CD14-positive monocyte (primary cell): ENCODE measurements around the gene CACNA1B. TPM values are rescaled to one million over a fixed set of nuclear protein-coding genes. Genes with fewer than 3 reads are reported as not detected.
A peak's percentile ranks its signal among the peaks of the same experiment; 100 is the strongest.

ENCODE experiments used
- DNase-seq, 3 donors: peaks; one replicate each; pipeline ENCODE4 v3.0.0-alpha.2; 2011 to 2022
- H2AFZ ChIP-seq: 2 replicates; pipeline ENCODE4 v1.6.0; 2012; ENCODE audit warnings: mild to moderate bottlenecking, low read depth, low read length, inconsistent platforms; ENCODE audit not compliant: insufficient read depth, poor library complexity, severe bottlenecking
- H3K27ac ChIP-seq, 2 donors: 1 replicate in 1 of 2; 2 replicates in 1 of 2; pipeline ENCODE4 v1.5.1; 2012 to 2013; ENCODE audit warnings: low read length in 2 of 2, control low read depth in 1 of 2, inconsistent platforms in 1 of 2, low read depth in 1 of 2, mild to moderate bottlenecking in 1 of 2
- H3K27me3 ChIP-seq, 2 donors: one replicate each; pipeline versions ENCODE4 v1.6.0 to v1.6.1; 2011 to 2013; ENCODE audit warnings: low read length in 2 of 2; ENCODE audit not compliant: control insufficient read depth in 2 of 2, insufficient read depth in 2 of 2
- H3K36me3 ChIP-seq, 2 donors: replicated peaks in 1 of 2; 1 replicate in 1 of 2; 2 replicates in 1 of 2; pipeline versions ENCODE4 v1.5.1 to v1.6.1; 2012 to 2013; ENCODE audit warnings: low read length in 2 of 2, control low read depth in 1 of 2, inconsistent platforms in 1 of 2, mild to moderate bottlenecking in 1 of 2; ENCODE audit not compliant: insufficient read depth in 2 of 2, control insufficient read depth in 1 of 2
- H3K4me1 ChIP-seq, 2 donors: 1 replicate in 1 of 2; 2 replicates in 1 of 2; pipeline versions ENCODE4 v1.5.1 to v1.6.1; 2012 to 2013; ENCODE audit warnings: low read length in 2 of 2, control low read depth in 1 of 2, inconsistent platforms in 1 of 2, mild to moderate bottlenecking in 1 of 2, moderate library complexity in 1 of 2; ENCODE audit not compliant: insufficient read depth in 2 of 2, control insufficient read depth in 1 of 2
- H3K4me2 ChIP-seq: replicated peaks from 2 replicates; pipeline ENCODE3; 2012; ENCODE audit warnings: low read length, moderate library complexity, mild to moderate bottlenecking; ENCODE audit not compliant: poor library complexity, severe bottlenecking; ENCODE audit errors: extremely low read depth
- H3K4me3 ChIP-seq, 3 experiments: fragments of 200-600 bp in 1 of 3; sonication (generic) in 1 of 3; replicated peaks in 1 of 3; 1 replicate in 2 of 3; 2 replicates in 1 of 3; pipeline ENCODE4 v1.5.1; 2011 to 2013; ENCODE audit warnings: low read length in 3 of 3, mild to moderate bottlenecking in 3 of 3, control low read depth in 2 of 3, low read depth in 2 of 3, inconsistent platforms in 1 of 3, moderate library complexity in 1 of 3
- H3K79me2 ChIP-seq: 2 replicates; pipeline ENCODE4 v1.6.0; 2012; ENCODE audit warnings: mild to moderate bottlenecking, control low read depth, inconsistent platforms, low read length, moderate library complexity; ENCODE audit not compliant: insufficient read depth
- H3K9ac ChIP-seq: 2 replicates; pipeline ENCODE4 v1.6.0; 2017; ENCODE audit warnings: low read length, mild to moderate bottlenecking; ENCODE audit not compliant: insufficient read depth, poor library complexity, severe bottlenecking
- H3K9me3 ChIP-seq, 2 donors: replicated peaks in 1 of 2; 1 replicate in 1 of 2; 2 replicates in 1 of 2; pipeline versions ENCODE4 v1.5.1 to v1.6.1; 2012 to 2013; ENCODE audit warnings: low read length in 2 of 2, control low read depth in 1 of 2; ENCODE audit not compliant: control insufficient read depth in 1 of 2, insufficient read depth in 1 of 2
- H4K20me1 ChIP-seq: 2 replicates; pipeline ENCODE4 v1.6.0; 2012; ENCODE audit warnings: mild to moderate bottlenecking, low read length, control low read depth, moderate library complexity; ENCODE audit not compliant: insufficient read depth
- H3K27ac Mint-ChIP-seq, 7 donors: one replicate each; pipeline ENCODE4 v1.8.0; 2020; ENCODE audit warnings: mild to moderate bottlenecking in 7 of 7, mixed read lengths in 7 of 7, moderate library complexity in 6 of 7, inconsistent platforms in 2 of 7
- H3K27me3 Mint-ChIP-seq, 3 donors: one replicate each; pipeline ENCODE4 v1.8.0; 2021 to 2022; ENCODE audit warnings: low read depth in 3 of 3, mild to moderate bottlenecking in 3 of 3, mixed read lengths in 3 of 3, moderate library complexity in 3 of 3, inconsistent platforms in 1 of 3
- H3K36me3 Mint-ChIP-seq, 2 donors: one replicate each; pipeline ENCODE4 v1.8.0; 2020; ENCODE audit warnings: mixed read lengths in 2 of 2, inconsistent platforms in 1 of 2, mild to moderate bottlenecking in 1 of 2
- H3K4me1 Mint-ChIP-seq: one replicate; pipeline ENCODE4 v1.8.0; 2020; ENCODE audit warnings: mild to moderate bottlenecking, mixed read lengths
- H3K4me3 Mint-ChIP-seq, 2 donors: one replicate each; pipeline ENCODE4 v1.8.0; 2020; ENCODE audit warnings: mild to moderate bottlenecking in 2 of 2, mixed read lengths in 2 of 2, moderate library complexity in 1 of 2
- H3K9me3 Mint-ChIP-seq, 7 donors: one replicate each; pipeline ENCODE4 v1.8.0; 2020 to 2022; ENCODE audit warnings: mixed read lengths in 7 of 7, mild to moderate bottlenecking in 6 of 7, moderate library complexity in 6 of 7, inconsistent platforms in 2 of 7
- CTCF ChIP-seq: fragments of 200-600 bp; IDR thresholded peaks from one replicate; pipeline ENCODE4 v1.8.0; 2022; ENCODE audit warnings: antibody characterized with exemption, mild to moderate bottlenecking
- WGBS: methylation state at CpG from one replicate; pipeline ENCODE4 v1.1.5; 2013; ENCODE audit warnings: missing lambda C conversion rate; ENCODE audit not compliant: insufficient coverage; 5-methylcytosine and 5-hydroxymethylcytosine counted together
- intact Hi-C, 2 donors: fragments of 100-400 bp; cut with micrococcal nuclease; formaldehyde crosslinking; loops; one replicate each; pipeline versions ENCODE4 v1.15.0 to v1.15.1; 2023
- polyA plus RNA-seq, 3 donors: library from polyadenylated mRNA; depleted of rRNA in 1 of 3; unstranded in 2 of 3; stranded (reverse) in 1 of 3; fragments of 300-500 nt in 2 of 3; fragments of >200 nt in 1 of 3; fragmentation: Illumina TruSeq in 2 of 3; gene quantifications; 1 replicate in 2 of 3; 2 replicates in 1 of 3; pipeline ENCODE4 v1.2.3, GENCODE V29; 2012 to 2021

The CACNA1B gene
- polyA plus RNA-seq, 3 donors: not detected

GRCh38 chr9:138044485-138045383 lies 167.2 kb downstream of the CACNA1B start:
- H3K36me3 ChIP-seq: no peaks in the 10 kb centered on the region
- 93% methylated on average over 17 of the region's 18 CpGs for WGBS
- Mint-ChIP-seq H3K4me3 (peak overlapping the region in 1 of 2 donors; percentile 24), H3K9me3 (peaks cover 0 to 2% (median 0%) of the 10 kb centered on the region in 7 donors), H3K4me1 (no peaks in the 10 kb centered on the region), H3K27ac (no peak overlapping the region), H3K36me3 (no peaks in the 10 kb centered on the region), H3K27me3 (peaks cover 4 to 14% (median 10%) of the 10 kb centered on the region in 3 donors)
- H3K4me1 ChIP-seq: no peaks in the 10 kb centered on the region
- DNase-seq: no peak
- no peak overlapping the region for H3K4me2 ChIP-seq
- H3K9me3 ChIP-seq: no peaks in the 10 kb centered on the region
- H2AFZ ChIP-seq: no peak overlapping the region
- intact Hi-C loops: no loop called here
- no peak for TF ChIP-seq CTCF
- H4K20me1 ChIP-seq: no peaks in the 10 kb centered on the region
- H3K9ac ChIP-seq: no peak overlapping the region
- H3K4me3 ChIP-seq: no peak overlapping the region
- no peaks in the 10 kb centered on the region for H3K27me3 ChIP-seq
- H3K79me2 ChIP-seq: no peaks in the 10 kb centered on the region
- no peak overlapping the region for H3K27ac ChIP-seq

GRCh38 chr9:138045541-138046490 lies 168.2 kb downstream of the CACNA1B start:
- no peaks in the 10 kb centered on the region for H3K36me3 ChIP-seq
- no peaks in the 10 kb centered on the region for H3K4me1 ChIP-seq
- no peaks in the 10 kb centered on the region for H3K9me3 ChIP-seq
- H3K27ac Mint-ChIP-seq: no peak overlapping the region
- H2AFZ ChIP-seq: no peak overlapping the region
- H3K27me3 ChIP-seq: no peaks in the 10 kb centered on the region
- no peaks in the 10 kb centered on the region for H4K20me1 ChIP-seq
- H3K27me3 Mint-ChIP-seq: peaks cover 10 to 14% (median 12%) of the 10 kb centered on the region in 3 donors
- H3K36me3 Mint-ChIP-seq: no peaks in the 10 kb centered on the region
- no peaks in the 10 kb centered on the region for H3K9me3 Mint-ChIP-seq
- no peak overlapping the region for H3K4me3 ChIP-seq
- no peak for TF ChIP-seq CTCF
- H3K79me2 ChIP-seq: no peaks in the 10 kb centered on the region
- DNase-seq: peak in 1 of 3 donors; percentile 1
- H3K4me3 Mint-ChIP-seq: no peak overlapping the region
- no peaks in the 10 kb centered on the region for H3K4me1 Mint-ChIP-seq
- H3K27ac ChIP-seq: no peak overlapping the region
- intact Hi-C loops: no loop called here
- no peak overlapping the region for H3K4me2 ChIP-seq
- WGBS: 76% methylated on average over 25 of the region's 28 CpGs
- H3K9ac ChIP-seq: no peak overlapping the region
